ENCODE data around the gene RTP4. TPM values are rescaled to one million over a fixed set of nuclear protein-coding genes. Genes with fewer than 3 reads are reported as not detected.

The RTP4 gene
- total and polyA plus RNA-seq, 2 of the 8 experiments (the other 6 are each of a cell fraction or from before 2014, with no cell fraction given), result not detected

DNA sequence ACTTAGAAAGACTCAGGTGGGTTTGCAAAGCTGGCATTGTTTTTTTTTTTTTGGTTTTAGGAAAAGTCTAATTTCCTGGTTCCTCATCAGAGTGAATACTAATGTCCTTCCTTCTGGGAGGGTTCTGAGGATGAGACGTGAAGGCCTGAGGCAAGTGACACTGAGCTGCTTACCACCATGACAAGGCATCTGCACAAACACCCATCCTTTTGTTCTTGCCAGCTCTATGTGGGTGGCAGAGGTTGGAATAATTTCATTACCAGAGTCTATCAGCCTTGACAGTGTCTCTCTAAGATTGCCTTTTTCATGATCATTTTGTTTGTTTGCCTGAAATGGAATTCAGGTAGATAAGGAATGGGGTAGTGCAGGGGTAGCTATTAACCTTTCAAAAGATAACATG, 17.1 kb downstream of the RTP4 start:
- Histone ChIP-seq H4K8ac (ENCODE audit: extremely low read depth, insufficient read depth, low read length) (no peak overlapping the region; the same call in 1 of the 2 replicates), H3K36me3 (ENCODE audit: control insufficient read depth in 2 of 4, insufficient read depth in 4 of 4, low read length in 3 of 4) (no peaks in the 10 kb centered on the region), H3K4me2 (ENCODE audit: insufficient read depth in 1 of 2, low read depth in 2 of 2, low read length in 2 of 2) (no peak overlapping the region), H3K4me1 (replicated peaks in 1 of 4; ENCODE audit: control insufficient read depth in 3 of 4, insufficient read depth in 4 of 4, low read length in 3 of 4) (no peaks in the 10 kb centered on the region), H4K20me1 (replicated peaks in 1 of 2; ENCODE audit: control insufficient read depth in 1 of 2, insufficient read depth in 2 of 2, low read length in 2 of 2) (no peaks in the 10 kb centered on the region), H3K14ac (ENCODE audit: insufficient read length) (no peak overlapping the region), H3K56ac (replicated peaks; ENCODE audit: insufficient read length, low read depth, low read length) (no peak overlapping the region), H2AFZ (ENCODE audit: low read length) (no peak overlapping the region), H2BK15ac (ENCODE audit: low read length) (no peak overlapping the region), H3K79me1 (ENCODE audit: low read depth, low read length) (no peaks in the 10 kb centered on the region), H2BK120ac (replicated peaks; ENCODE audit: low read depth, low read length) (no peak overlapping the region), H3K4ac (replicated peaks; ENCODE audit: insufficient read length, low read depth, low read length) (no peak overlapping the region), H4K5ac (ENCODE audit: insufficient read length, low read depth, low read length) (no peak overlapping the region), H2BK12ac (ENCODE audit: low read depth, low read length) (no peak overlapping the region), H3K9me3 (ENCODE audit: insufficient read depth in 2 of 2, low read depth in 1 of 2, low read length in 1 of 2) (no peaks in the 10 kb centered on the region), H2AK5ac (ENCODE audit: low read depth, low read length) (no peak overlapping the region), H3K79me2 (ENCODE audit: control insufficient read depth in 1 of 2, insufficient read depth in 2 of 2, low read length in 2 of 2) (no peaks in the 10 kb centered on the region), H3K9ac (replicated peaks in 1 of 4; ENCODE audit: extremely low read depth in 1 of 4, low read depth in 3 of 4, low read length in 3 of 4) (no peak overlapping the region), H3K27me3 (replicated peaks in 1 of 4; ENCODE audit: control insufficient read depth in 3 of 4, extremely low read depth in 1 of 4, insufficient read depth in 3 of 4, low read length in 3 of 4) (no peaks in the 10 kb centered on the region), H3K27ac (ENCODE audit: low read depth, low read length) (no peak overlapping the region), H3K4me3 (ENCODE audit: extremely low read depth in 1 of 4, insufficient read depth in 2 of 4, low read depth in 3 of 4, low read length in 4 of 4) (no peak overlapping the region), H2BK5ac (ENCODE audit: low read depth, low read length) (no peak overlapping the region), H2BK20ac (ENCODE audit: low read length) (no peak overlapping the region), H3K23me2 (ENCODE audit: low read depth, low read length) (no peaks in the 10 kb centered on the region), H3K23ac (ENCODE audit: insufficient read length) (no peak overlapping the region), H3K18ac (ENCODE audit: extremely low read depth, low read length) (no peak overlapping the region), H4K91ac (replicated peaks; ENCODE audit: insufficient read length, low read length) (no peak overlapping the region)
- 63% methylated on average over 1 of the region's 1 CpG; no CpG with 5 or more reads in 1 of the 2 experiments for WGBS, 2 experiments (ENCODE audit: extremely low coverage in 1 of 2, insufficient coverage in 1 of 2, insufficient read length in 1 of 2, insufficient replicate concordance in 2 of 2, low coverage in 1 of 2, low lambda C conversion rate in 2 of 2, missing lambda C conversion rate in 1 of 2)
- POLR2A ChIA-PET (ENCODE audit: partially characterized antibody), result no interaction called here
- CTCF ChIA-PET (ENCODE audit: partially characterized antibody), result interaction anchor here (0.6 to 7.3 kb wide), 6 partner anchors 8 to 294 kb away, joined by 3 to 40 read pairs (median 4); no protein-coding TSS in a partner anchor
- no peak for FAIRE-seq
- no peak for DNase-seq (ENCODE audit: low read depth in 1 of 2, low spot score in 2 of 2)
- TF ChIP-seq SIRT6 (IDR thresholded peaks at IDR 0.05; ENCODE audit: low read length) (no peak), TAF1 (IDR thresholded peaks at IDR 0.05; ENCODE audit: low read depth, low read length) (no peak), SIX5 (IDR thresholded peaks at IDR 0.05; ENCODE audit: low read depth, low read length) (no peak), PHF8 (conservative IDR thresholded peaks at IDR 0.05; ENCODE audit: low read depth, low read length) (no peak), POLR2A (IDR thresholded peaks at IDR 0.05; ENCODE audit: control extremely low read depth in 1 of 2, low read depth in 2 of 2, low read length in 2 of 2) (no peak), CBX5 (IDR thresholded peaks at IDR 0.05; ENCODE audit: low read depth, low read length) (no peak), BACH1 (IDR thresholded peaks at IDR 0.05; ENCODE audit: low read length) (no peak), TEAD4 (IDR thresholded peaks at IDR 0.05; ENCODE audit: low read depth, low read length) (no peak), RNF2 (IDR thresholded peaks at IDR 0.05; ENCODE audit: borderline replicate concordance, low read depth, low read length, missing control alignments, poor library complexity, severe bottlenecking) (no peak), CHD1 (IDR thresholded peaks at IDR 0.05; ENCODE audit: low read depth, low read length) (no peak), CBX8 (IDR thresholded peaks at IDR 0.05; ENCODE audit: borderline replicate concordance, low read depth, low read length) (no peak), KDM4A (IDR thresholded peaks at IDR 0.05; ENCODE audit: low read depth, low read length, severe bottlenecking) (no peak), EGR1 (IDR thresholded peaks at IDR 0.05; ENCODE audit: borderline replicate concordance, low read depth, low read length) (no peak)
- TF ChIP-seq, protein P1, sequence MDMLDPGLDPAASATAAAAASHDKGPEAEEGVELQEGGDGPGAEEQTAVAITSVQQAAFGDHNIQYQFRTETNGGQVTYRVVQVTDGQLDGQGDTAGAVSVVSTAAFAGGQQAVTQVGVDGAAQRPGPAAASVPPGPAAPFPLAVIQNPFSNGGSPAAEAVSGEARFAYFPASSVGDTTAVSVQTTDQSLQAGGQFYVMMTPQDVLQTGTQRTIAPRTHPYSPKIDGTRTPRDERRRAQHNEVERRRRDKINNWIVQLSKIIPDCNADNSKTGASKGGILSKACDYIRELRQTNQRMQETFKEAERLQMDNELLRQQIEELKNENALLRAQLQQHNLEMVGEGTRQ (IDR thresholded peaks at IDR 0.05; ENCODE audit: low read length), result no peak
